B cell (primary cell): ENCODE data around the gene SEC14L6. TPM values are rescaled to one million over a fixed set of nuclear protein-coding genes. Genes with fewer than 3 reads are reported as not detected.

ENCODE experiments used
- ATAC-seq: fragments of 200-7000 bp; cut with Tn5 transposase; one replicate; pipeline ENCODE4 v1.10.0; 2021; ENCODE audit warnings: low read depth, mild to moderate bottlenecking, moderate number of reproducible peaks, moderate library complexity
- CTCF ChIA-PET: fragments of 350-600 bp; sonication (Branson Sonifier 250); formaldehyde crosslinking; loops from one replicate; lab custom pipeline; 2021; ENCODE audit warnings: antibody characterized with exemption, inconsistent platforms; lab: Charles Lee
- POLR2A ChIA-PET: fragments of 350-600 bp; sonication (Branson Sonifier 250); formaldehyde crosslinking; loops from one replicate; lab custom pipeline; 2021; ENCODE audit warnings: antibody characterized with exemption; lab: Charles Lee
- DNase-seq: peaks from one replicate; pipeline ENCODE4 v3.0.0; 2013
- H2AFZ ChIP-seq: 2 replicates; pipeline ENCODE4 v1.6.1; 2012; ENCODE audit warnings: mild to moderate bottlenecking, low read depth, low read length; ENCODE audit not compliant: insufficient read depth, poor library complexity, severe bottlenecking
- H3K27ac ChIP-seq, 2 donors: 1 replicate in 1 of 2; 2 replicates in 1 of 2; pipeline ENCODE4 v1.5.1; 2012 to 2013; ENCODE audit warnings: low read length in 2 of 2, mild to moderate bottlenecking in 2 of 2, moderate library complexity in 1 of 2
- H3K27me3 ChIP-seq, 4 experiments: fragments of 200-600 bp in 1 of 4; sonication (generic) in 1 of 4; replicated peaks in 1 of 4; 1 replicate in 2 of 4; 2 replicates in 2 of 4; pipeline versions ENCODE4 v1.6.1 to v1.7.0; 2013 to 2016; ENCODE audit warnings: low read length in 3 of 4, mild to moderate bottlenecking in 2 of 4, mixed read lengths in 1 of 4, moderate library complexity in 1 of 4; ENCODE audit not compliant: insufficient read depth in 4 of 4, control insufficient read depth in 3 of 4; ENCODE audit errors: control extremely low read depth in 1 of 4
- H3K36me3 ChIP-seq, 2 experiments: replicated peaks in 1 of 2; 1 replicate in 1 of 2; 2 replicates in 1 of 2; pipeline versions ENCODE4 v1.6.1 to v1.7.1; 2013; ENCODE audit warnings: low read length in 1 of 2; ENCODE audit not compliant: insufficient read depth in 2 of 2, control insufficient read depth in 1 of 2; ENCODE audit errors: control extremely low read depth in 1 of 2, extremely low read depth in 1 of 2
- H3K4me1 ChIP-seq, 2 donors: fragments of 200-600 bp in 1 of 2; sonication (generic) in 1 of 2; 1 replicate in 1 of 2; 2 replicates in 1 of 2; pipeline versions ENCODE4 v1.5.1 to v1.6.1; 2013 to 2017; ENCODE audit warnings: low read length in 2 of 2; ENCODE audit not compliant: control insufficient read depth in 2 of 2, insufficient read depth in 2 of 2
- H3K4me2 ChIP-seq: replicated peaks from 2 replicates; pipeline ENCODE3; 2012; ENCODE audit warnings: mild to moderate bottlenecking, low read depth, low read length; ENCODE audit not compliant: poor library complexity, severe bottlenecking
- H3K4me3 ChIP-seq, 5 experiments: fragments of 200-600 bp in 1 of 5; sonication (generic) in 1 of 5; 1 replicate in 3 of 5; 2 replicates in 2 of 5; pipeline versions ENCODE4 v1.5.1 to v1.7.0; 2011 to 2016; ENCODE audit warnings: low read length in 4 of 5, mild to moderate bottlenecking in 4 of 5, low read depth in 2 of 5, control low read depth in 1 of 5, moderate library complexity in 1 of 5; ENCODE audit not compliant: insufficient read depth in 1 of 5; ENCODE audit errors: control extremely low read depth in 1 of 5, extremely low read depth in 1 of 5
- H3K79me2 ChIP-seq: fragments of 200-600 bp; sonication (generic); one replicate; pipeline ENCODE4 v1.6.0; 2016; ENCODE audit warnings: low read length; ENCODE audit not compliant: control insufficient read depth, insufficient read depth
- H3K9ac ChIP-seq: fragments of 200-600 bp; sonication (generic); 2 replicates; pipeline ENCODE4 v1.6.1; 2017; ENCODE audit warnings: mild to moderate bottlenecking, low read length, moderate library complexity
- H3K9me3 ChIP-seq, 3 donors: one replicate each; pipeline versions ENCODE4 v1.6.1 to v1.7.1; 2013; ENCODE audit warnings: low read length in 2 of 3; ENCODE audit not compliant: control insufficient read depth in 2 of 3, insufficient read depth in 1 of 3; ENCODE audit errors: control extremely low read depth in 1 of 3
- H4K20me1 ChIP-seq: 2 replicates; pipeline ENCODE4 v1.6.0; 2012; ENCODE audit warnings: mild to moderate bottlenecking, low read length; ENCODE audit not compliant: insufficient read depth, control insufficient read depth, poor library complexity, severe bottlenecking
- H3K27ac Mint-ChIP-seq: one replicate; pipeline ENCODE4 v1.8.0; 2021; ENCODE audit warnings: mixed read lengths
- H3K27me3 Mint-ChIP-seq: one replicate; pipeline ENCODE4 v1.8.0; 2021; ENCODE audit warnings: mixed read lengths
- H3K4me1 Mint-ChIP-seq: one replicate; pipeline ENCODE4 v1.8.0; 2021; ENCODE audit warnings: mixed read lengths
- H3K4me3 Mint-ChIP-seq: one replicate; pipeline ENCODE4 v1.8.0; 2021; ENCODE audit warnings: mixed read lengths
- H3K9me3 Mint-ChIP-seq: one replicate; pipeline ENCODE4 v1.8.0; 2022; ENCODE audit warnings: mixed read lengths; ENCODE audit not compliant: insufficient read depth
- CTCF ChIP-seq: fragments of 200-600 bp; IDR thresholded peaks from one replicate; pipeline ENCODE4 v1.8.0; 2022; ENCODE audit warnings: antibody characterized with exemption, mild to moderate bottlenecking
- EZH2 ChIP-seq: IDR thresholded peaks from 2 replicates; pipeline ENCODE4 v1.6.1; 2012; ENCODE audit warnings: borderline replicate concordance, low read depth, mild to moderate bottlenecking, moderate library complexity, low read length; ENCODE audit not compliant: insufficient read depth, poor library complexity, severe bottlenecking
- WGBS: methylation state at CpG from one replicate; pipeline ENCODE4 v1.1.5; 2013; ENCODE audit warnings: missing lambda C conversion rate; ENCODE audit not compliant: insufficient coverage; 5-methylcytosine and 5-hydroxymethylcytosine counted together
- intact Hi-C: fragments of 100-400 bp; cut with micrococcal nuclease; formaldehyde crosslinking; loops from one replicate; pipeline ENCODE4 v1.10.0; 2022
- polyA plus RNA-seq: library from polyadenylated mRNA; depleted of rRNA; stranded (reverse); fragments of >200 nt; gene quantifications from 2 replicates; pipeline ENCODE4 v1.2.3, GENCODE V29; 2012
- total RNA-seq, 2 donors: library from RNA; stranded (reverse); fragments of 120-200 nt in 1 of 2; gene quantifications; 1 replicate in 1 of 2; 2 replicates in 1 of 2; pipeline versions ENCODE4 v1.2.3 to v1.2.4, GENCODE V29; 2013 to 2022

Gene SEC14L6
- total and polyA plus RNA-seq, 2 donors (not counting 1 experiment from before 2014, with no cell fraction given), result not detected

GRCh38 chr22:30486118-30486517, 60.4 kb downstream of the SEC14L6 start:
- no peak overlapping the region for H3K4me3 ChIP-seq
- no peak overlapping the region for H3K4me2 ChIP-seq
- no peak overlapping the region for H3K4me3 Mint-ChIP-seq
- H2AFZ ChIP-seq, result no peak overlapping the region
- TF ChIP-seq CTCF (no peak), EZH2 (no peak)
- no peaks in the 10 kb centered on the region for H3K4me1 ChIP-seq
- H4K20me1 ChIP-seq, result no peaks in the 10 kb centered on the region
- ATAC-seq (no peak), DNase-seq (no peak)
- no peak overlapping the region for H3K27ac ChIP-seq
- 96% methylated on average over 5 of the region's 5 CpGs for whole genome bisulfite sequencing
- H3K4me1 Mint-ChIP-seq, result no peaks in the 10 kb centered on the region
- H3K27me3 ChIP-seq, result peaks cover 0 to 3% (median 0%) of the 10 kb centered on the region in 4 experiments
- H3K27ac Mint-ChIP-seq, result no peak overlapping the region
- peaks cover 19% of the 10 kb centered on the region for H3K27me3 Mint-ChIP-seq
- POLR2A ChIA-PET, result no interaction called here
- H3K9ac ChIP-seq, result no peak overlapping the region
- no peaks in the 10 kb centered on the region for H3K36me3 ChIP-seq
- intact Hi-C loops, result no loop called here
- no peaks in the 10 kb centered on the region for H3K9me3 ChIP-seq
- CTCF ChIA-PET, result interaction anchor here (0.6 to 5.2 kb wide), 10 partner anchors 10 to 930 kb away, joined by 3 to 70 read pairs (median 4); partner anchors contain the start of genes CASTOR1 and RNF215
- no peaks in the 10 kb centered on the region for H3K79me2 ChIP-seq
- no peaks in the 10 kb centered on the region for H3K9me3 Mint-ChIP-seq

- Histone ChIP-seq H3K4me1 (no peaks in the 10 kb centered on the region), H3K27me3 (peaks cover 0 to 3% (median 0%) of the 10 kb centered on the region in 4 experiments), H4K20me1 (no peaks in the 10 kb centered on the region), H3K4me2 (no peak overlapping the region), H2AFZ (no peak overlapping the region), H3K4me3 (no peak overlapping the region), H3K9me3 (no peaks in the 10 kb centered on the region), H3K9ac (no peak overlapping the region), H3K79me2 (no peaks in the 10 kb centered on the region), H3K27ac (no peak overlapping the region), H3K36me3 (no peaks in the 10 kb centered on the region)
- DNase-seq (peak; percentile 80), ATAC-seq (peak; percentile 96)
- POLR2A ChIA-PET, result no interaction called here
- H3K27me3 Mint-ChIP-seq, result peaks cover 20% of the 10 kb centered on the region
- CTCF ChIA-PET, result interaction anchor here (0.6 to 5.2 kb wide), 14 partner anchors 10 to 931 kb away, joined by 3 to 70 read pairs (median 4); partner anchors contain the start of genes CASTOR1 and RNF215
- TF ChIP-seq CTCF (peak; percentile 97), EZH2 (no peak)
- H3K4me1 Mint-ChIP-seq, result no peaks in the 10 kb centered on the region
- H3K9me3 Mint-ChIP-seq, result no peaks in the 10 kb centered on the region
- WGBS, result 35% methylated on average over 18 of the region's 18 CpGs
- intact Hi-C loops, result loop anchor here (1.0 to 2.0 kb wide), 4 partner anchors 61 to 377 kb away; partner anchors contain the start of gene MTFP1
- H3K27ac Mint-ChIP-seq, result no peak overlapping the region
- no peak overlapping the region for H3K4me3 Mint-ChIP-seq
Measured at GRCh38 chr22:30485362-30485988, 61.1 kb downstream of the SEC14L6 start.
